ENCODE data around the gene TEX29. TPM values are rescaled to one million over a fixed set of nuclear protein-coding genes. Genes with fewer than 3 reads are reported as not detected.

TEX29 gene
- total RNA-seq, 6 donors from 2014 or later: 0.37 to 1.2 (median 0.63) TPM; not detected in 3

DNA sequence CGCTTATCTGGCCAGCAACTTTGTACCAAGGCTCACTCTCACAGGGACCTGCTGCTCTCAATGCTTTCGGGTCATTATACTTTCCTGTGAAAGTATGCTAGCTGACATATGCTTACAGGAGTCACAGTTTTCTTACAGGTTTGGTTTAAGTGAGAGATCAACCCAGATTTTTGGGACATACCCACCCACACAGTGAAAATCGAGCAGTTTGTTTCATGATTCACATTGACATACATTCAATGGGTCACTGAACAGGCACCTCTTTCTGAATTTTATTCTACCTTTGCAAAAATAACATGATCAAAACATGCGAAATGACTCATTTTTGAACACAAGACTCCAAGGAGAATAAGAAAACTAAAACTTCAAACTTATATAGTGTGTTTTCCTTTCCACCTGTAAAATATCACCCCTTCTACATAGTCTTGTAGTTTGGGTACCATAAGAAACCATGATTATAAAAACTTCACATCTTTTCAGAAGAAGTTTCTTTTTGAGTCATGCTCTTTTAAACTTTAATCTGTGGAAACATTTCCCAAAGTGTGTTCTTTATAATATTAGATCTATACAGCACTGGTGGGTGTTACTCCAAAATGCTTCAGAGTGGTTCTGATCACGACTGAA, 44.3 kb upstream of the TEX29 start:
- no peaks in the 10 kb centered on the region for H3K4me1 ChIP-seq
- H3K4me3 ChIP-seq: no peak overlapping the region
- no peak for DNase-seq
- no peak overlapping the region for H3K27ac ChIP-seq
- WGBS, 2 donors: 93 to 94% methylated on average over 4 to 5 of the region's 5 CpGs
- no peaks in the 10 kb centered on the region for H3K9me3 ChIP-seq
- no peak for ATAC-seq (ENCODE audit: low FRiP score in 2 of 2)
- TF ChIP-seq POLR2A (IDR thresholded peaks at IDR 0.05): no peak
- no peak for TF ChIP-seq POLR2AphosphoS5 (IDR thresholded peaks at IDR 0.05)
- no peak for TF ChIP-seq CTCF (IDR thresholded peaks at IDR 0.05)
- no peak for TF ChIP-seq EP300 (IDR thresholded peaks at IDR 0.05)
- H3K36me3 ChIP-seq: peaks cover 9 to 78% (median 47%) of the 10 kb centered on the region in 4 donors
- no peaks in the 10 kb centered on the region for H3K27me3 ChIP-seq

- WGBS, 2 donors: 95% methylated on average over 10 of the region's 10 CpGs
- TF ChIP-seq CTCF (IDR thresholded peaks at IDR 0.05) (no peak), POLR2AphosphoS5 (IDR thresholded peaks at IDR 0.05) (no peak), POLR2A (IDR thresholded peaks at IDR 0.05) (no peak), EP300 (IDR thresholded peaks at IDR 0.05) (no peak)
- Histone ChIP-seq H3K27me3 (no peaks in the 10 kb centered on the region), H3K36me3 (peaks cover 10 to 91% (median 46%) of the 10 kb centered on the region in 4 donors), H3K4me1 (peaks cover 0 to 9% (median 8%) of the 10 kb centered on the region in 4 donors), H3K27ac (no peak overlapping the region), H3K4me3 (no peak overlapping the region), H3K9me3 (no peaks in the 10 kb centered on the region)
- ATAC-seq (ENCODE audit: low FRiP score in 2 of 2) (no peak), DNase-seq (no peak)
Measured at GRCh38 chr13:111278258-111278657, 42.2 kb upstream of the TEX29 start.

DNA sequence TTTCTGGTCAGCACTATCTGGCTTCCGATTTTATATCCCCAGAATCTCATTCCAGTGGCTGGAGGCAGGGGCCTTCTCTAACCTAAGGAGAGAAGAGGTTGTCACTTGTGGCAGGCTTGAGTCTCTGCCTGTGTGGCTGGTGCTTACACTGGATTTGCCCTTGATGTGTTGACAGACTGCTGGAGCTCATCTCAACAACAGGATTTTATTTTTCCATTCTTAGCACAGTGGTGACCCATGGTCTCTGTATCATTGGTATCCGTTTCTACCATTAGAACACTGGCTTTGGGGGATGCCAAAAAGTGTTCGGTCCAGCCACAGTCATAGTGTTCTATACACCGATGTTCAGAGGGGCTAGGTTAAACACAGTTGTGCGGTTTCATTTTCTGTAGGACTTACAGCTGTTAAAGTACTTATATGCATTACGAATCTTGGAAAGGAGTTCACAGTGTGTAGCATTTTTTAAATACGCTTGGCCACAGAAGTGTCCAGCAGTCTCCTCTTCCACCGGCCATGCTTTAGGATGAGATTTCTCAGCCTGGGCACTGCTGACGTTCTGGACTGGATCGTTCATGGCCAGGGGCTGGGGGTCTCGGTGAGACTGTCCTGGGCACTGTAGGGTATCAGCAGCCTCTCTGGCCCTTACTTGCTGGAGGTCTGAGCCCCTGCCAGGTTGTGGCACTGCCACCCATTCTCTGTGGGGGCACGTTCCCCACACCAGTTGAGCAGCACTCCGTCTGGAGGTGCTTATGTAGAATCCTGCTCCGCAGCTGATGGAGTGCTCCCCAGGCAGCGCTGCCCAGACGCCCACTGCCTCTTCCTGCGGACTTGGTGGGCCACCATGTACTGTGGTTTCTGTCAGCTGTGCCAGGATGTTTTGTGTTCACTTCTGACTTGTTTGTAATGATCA, 41.4 kb upstream of the TEX29 start:
- WGBS, 2 donors: 85 to 93% methylated on average over 17 of the region's 17 CpGs
- Histone ChIP-seq H3K9me3 (no peaks in the 10 kb centered on the region), H3K27ac (no peak overlapping the region), H3K4me1 (peaks cover 0 to 9% (median 8%) of the 10 kb centered on the region in 4 donors), H3K4me3 (no peak overlapping the region), H3K36me3 (peaks cover 14 to 90% (median 49%) of the 10 kb centered on the region in 4 donors), H3K27me3 (no peaks in the 10 kb centered on the region)
- ATAC-seq (ENCODE audit: low FRiP score in 2 of 2): no peak
- DNase-seq: no peak
- TF ChIP-seq POLR2A (IDR thresholded peaks at IDR 0.05) (no peak), POLR2AphosphoS5 (IDR thresholded peaks at IDR 0.05) (no peak), CTCF (IDR thresholded peaks at IDR 0.05) (no peak)

GRCh38 chr13:111280226-111280625, 40.2 kb upstream of the TEX29 start:
- 87 to 89% methylated on average over 12 of the region's 12 CpGs for WGBS, 2 donors
- ATAC-seq (ENCODE audit: low FRiP score in 2 of 2) (no peak), DNase-seq (no peak)
- no peaks in the 10 kb centered on the region for H3K27me3 ChIP-seq
- H3K9me3 ChIP-seq: no peaks in the 10 kb centered on the region
- no peak overlapping the region for H3K27ac ChIP-seq
- H3K36me3 ChIP-seq: peaks cover 24 to 90% (median 57%) of the 10 kb centered on the region in 4 donors
- peaks cover 0 to 9% (median 8%) of the 10 kb centered on the region in 4 donors for H3K4me1 ChIP-seq
- no peak for TF ChIP-seq EP300 (IDR thresholded peaks at IDR 0.05)
- no peak for TF ChIP-seq CTCF (IDR thresholded peaks at IDR 0.05)
- TF ChIP-seq POLR2A (IDR thresholded peaks at IDR 0.05): no peak
- no peak for TF ChIP-seq POLR2AphosphoS5 (IDR thresholded peaks at IDR 0.05)
- no peak overlapping the region for H3K4me3 ChIP-seq

Measured in upper lobe of left lung (tissue), 6 donors.